Loucy (cell line): ENCODE measurements around the gene GPR17.

Source experiments
- H2AFZ ChIP-seq: fragments of 200-600 bp; sonication (generic); 2 replicates; pipeline ENCODE4 v1.6.0; 2016; ENCODE audit warnings: antibody characterized with exemption, mild to moderate bottlenecking, low read length, moderate library complexity
- H3F3A ChIP-seq: fragments of 200-600 bp; 2 replicates; pipeline ENCODE4 v1.6.0; 2016; ENCODE audit warnings: antibody characterized with exemption, low read depth, mild to moderate bottlenecking
- H3K27me3 ChIP-seq: fragments of 200-600 bp; sonication (generic); 2 replicates; pipeline ENCODE4 v1.6.1; 2014; ENCODE audit warnings: low read length, mild to moderate bottlenecking; ENCODE audit not compliant: insufficient read depth, poor library complexity, severe bottlenecking
- H3K36me3 ChIP-seq: fragments of 200-600 bp; sonication (generic); 2 replicates; pipeline ENCODE4 v1.6.1; 2016; ENCODE audit warnings: low read length; ENCODE audit not compliant: insufficient read depth
- H3K4me1 ChIP-seq: fragments of 200-600 bp; sonication (generic); 2 replicates; pipeline ENCODE4 v1.5.1; 2014; ENCODE audit warnings: low read length, mild to moderate bottlenecking; ENCODE audit not compliant: insufficient read depth, poor library complexity, severe bottlenecking
- H3K4me2 ChIP-seq: fragments of 200-600 bp; sonication (generic); 2 replicates; pipeline ENCODE4 v1.6.0; 2014; ENCODE audit warnings: antibody characterized with exemption, low read length, low read depth, mild to moderate bottlenecking; ENCODE audit not compliant: poor library complexity, severe bottlenecking
- H3K4me3 ChIP-seq: fragments of 200-600 bp; sonication (generic); 2 replicates; pipeline ENCODE4 v1.5.1; 2014; ENCODE audit warnings: low read length, mild to moderate bottlenecking, mixed read lengths; ENCODE audit not compliant: poor library complexity, severe bottlenecking
- H3K79me2 ChIP-seq: fragments of 200-600 bp; sonication (generic); 2 replicates; pipeline ENCODE4 v1.6.1; 2014; ENCODE audit warnings: low read length; ENCODE audit not compliant: insufficient read depth
- H3K9ac ChIP-seq: fragments of 200-600 bp; sonication (generic); 2 replicates; pipeline ENCODE4 v1.6.0; 2014; ENCODE audit warnings: mild to moderate bottlenecking, low read depth, low read length, moderate library complexity; ENCODE audit not compliant: poor library complexity, severe bottlenecking
- H3K9me2 ChIP-seq: fragments of 200-600 bp; sonication (generic); replicated peaks from 2 replicates; pipeline ENCODE4 v1.6.1; 2016; ENCODE audit warnings: low read depth, low read length, mixed read lengths
- H3K9me3 ChIP-seq: fragments of 200-600 bp; sonication (generic); 2 replicates; pipeline ENCODE4 v1.6.1; 2014; ENCODE audit warnings: mild to moderate bottlenecking, antibody characterized with exemption, low read length, low read depth; ENCODE audit not compliant: insufficient read depth
- H4K20me1 ChIP-seq: fragments of 200-600 bp; sonication (generic); 2 replicates; pipeline ENCODE4 v1.6.0; 2014; ENCODE audit warnings: antibody characterized with exemption, low read length, mild to moderate bottlenecking; ENCODE audit not compliant: insufficient read depth, poor library complexity, severe bottlenecking
- EZH2phosphoT487 ChIP-seq: fragments of 200-600 bp; IDR thresholded peaks from 2 replicates; pipeline ENCODE4 v1.6.1; 2018; ENCODE audit warnings: antibody characterized with exemption, mild to moderate bottlenecking, moderate library complexity, borderline replicate concordance
- TF ChIP-seq, protein P1 (sequence below): fragments of 200-600 bp; sonication (generic); conservative IDR thresholded peaks from 2 replicates; pipeline ENCODE4 v1.5.1; 2014; ENCODE audit warnings: mild to moderate bottlenecking, antibody characterized with exemption, low read length

Gene GPR17

DNA sequence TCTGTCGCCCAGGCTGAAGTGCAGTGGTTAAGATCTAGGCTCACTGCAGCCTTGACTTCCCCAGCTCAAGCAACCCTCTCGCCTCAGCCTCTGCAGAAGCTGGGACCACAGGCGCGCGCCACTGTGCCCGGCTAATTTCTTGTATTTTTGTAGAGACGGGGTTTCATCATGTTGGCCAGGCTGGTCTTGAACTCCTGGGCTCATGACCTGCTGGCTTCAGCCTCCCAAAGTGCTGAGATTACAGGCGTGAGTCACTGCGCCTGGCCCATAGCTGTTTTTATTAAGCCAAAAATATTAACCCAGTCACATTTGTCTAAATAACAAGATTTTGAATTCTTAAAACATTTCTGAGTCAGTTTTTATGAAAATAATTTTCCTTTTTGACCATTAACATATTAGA is 49.0 kb downstream of the GPR17 start:
- Histone ChIP-seq H3K4me1 (no peaks in the 10 kb centered on the region), H3K79me2 (no peaks in the 10 kb centered on the region), H3K4me3 (no peak overlapping the region), H4K20me1 (no peaks in the 10 kb centered on the region), H3K27me3 (no peaks in the 10 kb centered on the region), H2AFZ (no peak overlapping the region), H3K9ac (no peak overlapping the region), H3K4me2 (no peak overlapping the region), H3K9me3 (peaks cover 13% of the 10 kb centered on the region; the same call in 1 of the 2 replicates), H3F3A (no peaks in the 10 kb centered on the region), H3K9me2 (no peaks in the 10 kb centered on the region), H3K36me3 (no peaks in the 10 kb centered on the region)
- TF ChIP-seq, protein P1, sequence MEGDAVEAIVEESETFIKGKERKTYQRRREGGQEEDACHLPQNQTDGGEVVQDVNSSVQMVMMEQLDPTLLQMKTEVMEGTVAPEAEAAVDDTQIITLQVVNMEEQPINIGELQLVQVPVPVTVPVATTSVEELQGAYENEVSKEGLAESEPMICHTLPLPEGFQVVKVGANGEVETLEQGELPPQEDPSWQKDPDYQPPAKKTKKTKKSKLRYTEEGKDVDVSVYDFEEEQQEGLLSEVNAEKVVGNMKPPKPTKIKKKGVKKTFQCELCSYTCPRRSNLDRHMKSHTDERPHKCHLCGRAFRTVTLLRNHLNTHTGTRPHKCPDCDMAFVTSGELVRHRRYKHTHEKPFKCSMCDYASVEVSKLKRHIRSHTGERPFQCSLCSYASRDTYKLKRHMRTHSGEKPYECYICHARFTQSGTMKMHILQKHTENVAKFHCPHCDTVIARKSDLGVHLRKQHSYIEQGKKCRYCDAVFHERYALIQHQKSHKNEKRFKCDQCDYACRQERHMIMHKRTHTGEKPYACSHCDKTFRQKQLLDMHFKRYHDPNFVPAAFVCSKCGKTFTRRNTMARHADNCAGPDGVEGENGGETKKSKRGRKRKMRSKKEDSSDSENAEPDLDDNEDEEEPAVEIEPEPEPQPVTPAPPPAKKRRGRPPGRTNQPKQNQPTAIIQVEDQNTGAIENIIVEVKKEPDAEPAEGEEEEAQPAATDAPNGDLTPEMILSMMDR, result no peak
- TF ChIP-seq EZH2phosphoT487, result no peak

DNA sequence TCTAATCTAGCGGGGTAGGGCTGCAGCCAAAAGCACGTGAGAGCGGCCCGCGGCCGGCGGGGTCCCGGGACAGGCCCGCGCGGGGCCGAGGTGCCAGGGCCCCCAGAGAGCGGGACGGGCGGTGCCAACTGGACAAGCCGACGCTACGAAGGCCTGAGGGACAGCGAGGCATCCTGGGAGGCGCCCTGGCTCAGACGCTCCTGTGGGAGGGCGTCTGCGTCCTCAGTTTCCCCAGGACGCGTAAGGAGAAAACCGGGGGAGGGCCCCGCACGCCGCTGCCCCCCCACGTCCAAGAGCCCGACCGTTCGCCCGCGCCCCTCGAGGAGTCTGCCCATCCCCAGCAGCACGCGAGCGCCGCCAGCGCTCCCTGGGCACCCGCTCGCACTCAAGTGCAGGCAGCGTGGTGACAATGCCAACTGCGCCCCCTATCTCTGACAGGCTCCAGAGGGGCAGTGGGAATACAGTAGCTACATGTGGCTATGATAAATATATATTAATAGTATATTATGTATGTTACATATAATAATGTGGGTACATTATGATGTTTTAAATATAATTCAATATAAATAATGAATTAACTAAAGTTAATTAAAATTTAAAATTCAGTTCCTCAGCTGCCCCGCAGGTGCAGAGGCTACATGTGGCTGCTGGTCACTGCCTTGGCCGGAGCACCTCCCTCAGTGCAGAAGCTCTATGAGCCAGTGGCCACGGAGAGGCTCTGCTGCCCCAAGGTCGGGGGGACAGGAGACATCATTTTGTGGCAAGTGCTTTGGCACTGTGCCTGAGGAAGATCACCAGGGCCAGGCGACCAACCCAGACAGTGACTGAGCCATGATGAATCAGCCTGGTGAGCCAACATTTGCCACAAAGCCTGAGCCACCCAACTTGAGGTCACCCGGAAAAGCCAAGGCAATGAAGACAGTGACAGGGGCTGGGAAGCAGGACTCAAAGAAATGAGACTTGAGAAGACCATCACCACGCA is 49.8 kb downstream of the GPR17 start:
- H3K9me3 ChIP-seq, result peaks cover 5% of the 10 kb centered on the region; the same call in 1 of the 2 replicates
- peaks cover 5% of the 10 kb centered on the region for H3K4me1 ChIP-seq
- no peaks in the 10 kb centered on the region for H3K79me2 ChIP-seq
- H3K9ac ChIP-seq, result no peak overlapping the region
- no peak overlapping the region for H3K4me3 ChIP-seq
- H3K9me2 ChIP-seq, result no peaks in the 10 kb centered on the region
- no peaks in the 10 kb centered on the region for H4K20me1 ChIP-seq
- H3K27me3 ChIP-seq, result no peaks in the 10 kb centered on the region
- no peak overlapping the region for H2AFZ ChIP-seq
- no peaks in the 10 kb centered on the region for H3F3A ChIP-seq
- TF ChIP-seq EZH2phosphoT487, result no peak
- TF ChIP-seq, protein P1, result no peak
- H3K36me3 ChIP-seq, result no peaks in the 10 kb centered on the region
- no peak overlapping the region for H3K4me2 ChIP-seq

DNA sequence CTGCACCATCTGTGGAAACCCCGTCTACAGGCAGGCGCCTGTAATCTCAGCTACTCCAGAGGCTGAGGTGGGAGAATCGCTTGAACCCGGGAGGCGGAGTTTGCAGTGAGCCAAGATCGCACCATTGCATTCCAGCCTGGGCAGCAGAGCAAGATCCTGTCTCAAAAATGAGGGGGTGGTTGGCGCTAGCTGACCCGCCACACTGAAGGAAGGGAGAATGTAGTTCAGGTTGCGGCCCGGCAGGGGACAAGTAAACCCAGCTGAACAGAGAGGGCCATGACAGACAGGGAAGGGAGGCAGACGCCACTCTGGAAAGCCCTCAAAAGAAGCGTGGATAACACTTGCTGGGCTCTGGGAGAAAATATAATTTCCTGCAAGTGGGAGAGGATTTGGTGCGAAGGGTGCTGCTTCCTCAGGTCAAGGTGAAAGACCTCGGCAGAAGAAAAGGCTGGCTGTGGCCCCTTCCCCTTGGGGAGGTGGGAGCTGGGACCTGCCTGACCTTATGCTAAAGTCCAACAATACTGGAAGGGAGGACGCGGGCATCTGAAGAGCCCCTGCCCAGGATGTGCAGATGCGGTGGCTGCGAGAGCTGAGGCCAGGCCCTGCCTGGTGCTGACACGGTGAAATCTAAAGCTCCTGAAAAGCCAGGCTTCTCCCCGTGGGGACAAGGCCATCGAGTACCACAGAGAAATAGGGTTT is 51.7 kb downstream of the GPR17 start:
- H3K9me2 ChIP-seq, result no peaks in the 10 kb centered on the region
- H2AFZ ChIP-seq, result no peak overlapping the region
- H3K4me2 ChIP-seq, result no peak overlapping the region
- no peak overlapping the region for H3K9ac ChIP-seq
- no peaks in the 10 kb centered on the region for H3K9me3 ChIP-seq
- H3F3A ChIP-seq, result no peaks in the 10 kb centered on the region
- H3K79me2 ChIP-seq, result peaks cover 5% of the 10 kb centered on the region
- H3K4me3 ChIP-seq, result no peak overlapping the region
- no peak for TF ChIP-seq EZH2phosphoT487
- TF ChIP-seq, protein P1, result no peak
- H3K36me3 ChIP-seq, result no peaks in the 10 kb centered on the region
- peaks cover 10% of the 10 kb centered on the region for H3K4me1 ChIP-seq
- no peaks in the 10 kb centered on the region for H3K27me3 ChIP-seq
- H4K20me1 ChIP-seq, result peaks cover 5% of the 10 kb centered on the region
